Mucosa of descending colon (tissue), 3 donors: ENCODE results near the gene TAF15. TPM values are rescaled to one million over a fixed set of nuclear protein-coding genes. Genes with fewer than 3 reads are reported as not detected.

ENCODE experiments used
- ATAC-seq: fragments of 200-7000 bp; cut with Tn5 transposase; one replicate; pipeline ENCODE4 v1.9.1; 2020; ENCODE audit warnings: mild to moderate bottlenecking, moderate library complexity
- DNase-seq, 3 donors: peaks; one replicate each; pipeline ENCODE4 v3.0.0-alpha.2; 2020
- H3K36me3 ChIP-seq: fragments of 200-600 bp; one replicate; pipeline ENCODE4 v1.8.0; 2021; ENCODE audit warnings: low read depth, mild to moderate bottlenecking
- H3K4me1 ChIP-seq: fragments of 200-600 bp; one replicate; pipeline ENCODE4 v1.8.0; 2021; ENCODE audit warnings: low read depth, mild to moderate bottlenecking
- H3K4me3 ChIP-seq: fragments of 200-600 bp; one replicate; pipeline ENCODE4 v1.8.0; 2021; ENCODE audit warnings: mild to moderate bottlenecking
- H3K9me3 ChIP-seq: fragments of 200-600 bp; one replicate; pipeline ENCODE4 v1.8.0; 2021; ENCODE audit warnings: mild to moderate bottlenecking
- CTCF ChIP-seq: fragments of 200-600 bp; IDR thresholded peaks from one replicate; pipeline ENCODE4 v1.8.0; 2022; ENCODE audit warnings: antibody characterized with exemption, mild to moderate bottlenecking
- intact Hi-C, 2 donors: fragments of 100-400 bp; cut with DNase I in 1 of 2; cut with micrococcal nuclease in 1 of 2; formaldehyde crosslinking; loops; one replicate each; pipeline versions ENCODE4 v1.11.0 to v1.11.1; 2022; cut with DNase I, micrococcal nuclease
- total RNA-seq, 3 donors: library from RNA; stranded (reverse); fragmentation: NEBNext Ultra II Directional in 2 of 3; extraction: Animal tissue kit (Norgen Biotek cat#: 25700) in 2 of 3; gene quantifications; one replicate each; pipeline versions ENCODE4 v1.2.1 to v1.2.4, GENCODE V29; 2021 to 2023
- donor health status: DM: no; HTN: no; CAD: no; lungs with moderate emphysema.
- donor health status: DM: no; HTN: no; CAD: no.
- donor health status: DM: no; HTN: yes; CAD: no.

TAF15 gene
- total RNA-seq, 3 donors from 2014 or later: 131 to 165 (median 159) TPM

DNA sequence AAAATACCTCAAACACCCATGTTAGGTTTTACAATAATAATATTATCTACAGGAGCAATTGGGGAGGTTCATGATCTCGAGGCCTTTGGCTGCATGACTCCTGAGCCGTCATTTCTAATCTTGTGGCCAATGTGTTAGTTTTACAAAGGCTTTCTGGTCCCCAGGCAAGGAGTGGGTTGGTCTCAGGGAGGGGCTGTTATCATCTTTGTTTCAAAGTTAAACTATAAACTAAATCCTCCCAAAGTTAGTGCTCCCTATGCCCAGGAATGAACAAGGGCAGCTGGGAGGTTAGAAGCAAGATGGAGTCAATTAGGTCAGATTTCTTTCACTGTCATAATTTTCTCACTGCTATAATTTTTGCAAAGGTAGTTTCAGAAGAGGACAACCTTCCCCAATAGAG lies 80.0 kb downstream of the TAF15 start:
- ATAC-seq (peak; percentile 34), DNase-seq (no peak)
- intact Hi-C loops: no loop called here
- H3K36me3 ChIP-seq: no peaks in the 10 kb centered on the region
- no peak overlapping the region for H3K4me3 ChIP-seq
- H3K9me3 ChIP-seq: no peaks in the 10 kb centered on the region
- H3K4me1 ChIP-seq: no peaks in the 10 kb centered on the region
- no peak for TF ChIP-seq CTCF

GRCh38 chr17:35889818-35890773 lies 80.8 kb downstream of the TAF15 start:
- no peak for DNase-seq
- Histone ChIP-seq H3K4me3 (no peak overlapping the region), H3K4me1 (no peaks in the 10 kb centered on the region), H3K9me3 (no peaks in the 10 kb centered on the region), H3K36me3 (no peaks in the 10 kb centered on the region)
- no peak for TF ChIP-seq CTCF
- intact Hi-C loops: no loop called here
- ATAC-seq: no peak

DNA sequence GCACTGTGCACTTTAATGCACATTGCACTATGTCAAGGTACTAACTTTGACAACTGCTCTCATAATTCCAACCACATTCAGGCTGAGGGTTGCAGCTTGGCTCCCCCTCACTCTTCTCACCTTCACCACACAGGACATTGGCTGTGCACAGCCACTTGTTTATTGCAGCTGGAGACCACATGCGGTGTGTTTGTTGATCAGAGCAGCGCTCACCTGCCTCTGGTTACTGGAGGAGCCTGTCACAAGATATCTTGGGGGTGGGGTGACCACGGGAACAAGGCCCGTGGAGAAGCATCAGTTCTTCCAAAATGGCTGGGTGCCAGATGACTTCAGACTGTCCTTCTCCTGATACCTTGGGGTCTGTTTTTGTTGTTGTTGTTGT lies 81.5 kb downstream of the TAF15 start:
- peak; percentile 37 to 67 (median 37) for DNase-seq
- intact Hi-C loops: no loop called here
- no peaks in the 10 kb centered on the region for H3K9me3 ChIP-seq
- no peak for TF ChIP-seq CTCF
- ATAC-seq: peak; percentile 84
- no peak overlapping the region for H3K4me3 ChIP-seq
- no peaks in the 10 kb centered on the region for H3K36me3 ChIP-seq
- no peaks in the 10 kb centered on the region for H3K4me1 ChIP-seq

GRCh38 chr17:35891269-35891668 lies 82.0 kb downstream of the TAF15 start:
- no peaks in the 10 kb centered on the region for H3K36me3 ChIP-seq
- DNase-seq (no peak), ATAC-seq (no peak)
- no peak for TF ChIP-seq CTCF
- no peaks in the 10 kb centered on the region for H3K9me3 ChIP-seq
- H3K4me3 ChIP-seq: no peak overlapping the region
- intact Hi-C loops: no loop called here
- no peaks in the 10 kb centered on the region for H3K4me1 ChIP-seq

GRCh38 chr17:35892091-35893035 lies 83.1 kb downstream of the TAF15 start:
- intact Hi-C loops: no loop called here
- DNase-seq (no peak), ATAC-seq (no peak)
- no peaks in the 10 kb centered on the region for H3K4me1 ChIP-seq
- H3K36me3 ChIP-seq: no peaks in the 10 kb centered on the region
- no peak overlapping the region for H3K4me3 ChIP-seq
- no peaks in the 10 kb centered on the region for H3K9me3 ChIP-seq
- no peak for TF ChIP-seq CTCF
